Gastrocnemius medialis (tissue), 4 donors: ENCODE data around the gene GALNT18. TPM values are rescaled to one million over a fixed set of nuclear protein-coding genes. Genes with fewer than 3 reads are reported as not detected.
"Not testable (repeated sequence)": the region's sequence is repeated elsewhere in the genome, so short reads cannot be mapped to it uniquely, and the experiment has no call there.

Experiments used
- ATAC-seq, 2 donors: fragments of 150-250 bp; one replicate each; pipeline ENCODE4 v1.9.1; 2016
- DNase-seq, 2 donors: peaks; one replicate each; pipeline ENCODE4 v3.0.0-alpha.2; 2019
- H3K27ac ChIP-seq, 4 donors: fragments of 200-600 bp; sonication (generic); 1 replicate in 1 of 4; 2 replicates in 3 of 4; pipeline ENCODE4 v1.5.1; 2016 to 2018; ENCODE audit warnings: mild to moderate bottlenecking in 2 of 4, moderate library complexity in 1 of 4
- H3K27me3 ChIP-seq, 3 donors: fragments of 200-600 bp; sonication (generic) in 2 of 3; 1 replicate in 1 of 3; 2 replicates in 2 of 3; pipeline versions ENCODE4 v1.5.1 to v1.6.0; 2016 to 2019; ENCODE audit warnings: mild to moderate bottlenecking in 1 of 3, moderate library complexity in 1 of 3
- H3K36me3 ChIP-seq, 2 donors: fragments of 200-600 bp; sonication (generic) in 1 of 2; one replicate each; pipeline ENCODE4 v1.5.1; 2017 to 2018
- H3K4me1 ChIP-seq, 2 donors: fragments of 200-600 bp; sonication (generic) in 1 of 2; one replicate each; pipeline ENCODE4 v1.5.1; 2016 to 2017; ENCODE audit warnings: mild to moderate bottlenecking in 2 of 2
- H3K4me3 ChIP-seq, 4 donors: fragments of 200-600 bp; sonication (generic) in 3 of 4; 1 replicate in 1 of 4; 2 replicates in 3 of 4; pipeline ENCODE4 v1.5.1; 2016 to 2019; ENCODE audit warnings: mild to moderate bottlenecking in 2 of 4
- H3K9me3 ChIP-seq, 3 donors: fragments of 200-600 bp; sonication (generic) in 2 of 3; 1 replicate in 1 of 3; 2 replicates in 2 of 3; pipeline ENCODE4 v1.5.1; 2016 to 2019
- POLR2A ChIP-seq, 2 donors: fragments of 450-650 bp; IDR thresholded peaks; one replicate each; pipeline ENCODE4 v1.6.1; 2017; ENCODE audit warnings: antibody characterized with exemption in 2 of 2, mild to moderate bottlenecking in 2 of 2, moderate library complexity in 2 of 2
- in situ Hi-C, 4 donors: fragments of 200-750 bp; cut with MboI; loops; one replicate each; pipeline versions ENCODE4 v1.15.0 to v1.8.0; 2017; ENCODE audit warnings: low sequenced_read_pairs in 4 of 4
- intact Hi-C: fragments of 100-400 bp; cut with DNase I; formaldehyde crosslinking; loops from one replicate; pipeline ENCODE4 v1.15.1; 2023; ENCODE audit warnings: low total_unique reads
- total RNA-seq, 4 donors: library from RNA; depleted of rRNA; stranded (reverse); fragments of >200 nt; gene quantifications; one replicate each; pipeline versions ENCODE4 v1.1.0 to v1.2.3, GENCODE V29; 2016
- TF ChIP-seq, protein P1 (sequence below), 5 experiments: fragments of 450-650 bp in 3 of 5; fragments of 200-600 bp in 2 of 5; sonication (generic) in 2 of 5; IDR thresholded peaks in 4 of 5; conservative IDR thresholded peaks in 1 of 5; 1 replicate in 4 of 5; 2 replicates in 1 of 5; pipeline ENCODE4 v1.5.1; 2016 to 2019; ENCODE audit warnings: antibody characterized with exemption in 5 of 5, mild to moderate bottlenecking in 3 of 5, moderate library complexity in 3 of 5

The GALNT18 gene
- total RNA-seq, 4 donors from 2014 or later: 10.5 to 29.2 (median 11.2) TPM

DNA sequence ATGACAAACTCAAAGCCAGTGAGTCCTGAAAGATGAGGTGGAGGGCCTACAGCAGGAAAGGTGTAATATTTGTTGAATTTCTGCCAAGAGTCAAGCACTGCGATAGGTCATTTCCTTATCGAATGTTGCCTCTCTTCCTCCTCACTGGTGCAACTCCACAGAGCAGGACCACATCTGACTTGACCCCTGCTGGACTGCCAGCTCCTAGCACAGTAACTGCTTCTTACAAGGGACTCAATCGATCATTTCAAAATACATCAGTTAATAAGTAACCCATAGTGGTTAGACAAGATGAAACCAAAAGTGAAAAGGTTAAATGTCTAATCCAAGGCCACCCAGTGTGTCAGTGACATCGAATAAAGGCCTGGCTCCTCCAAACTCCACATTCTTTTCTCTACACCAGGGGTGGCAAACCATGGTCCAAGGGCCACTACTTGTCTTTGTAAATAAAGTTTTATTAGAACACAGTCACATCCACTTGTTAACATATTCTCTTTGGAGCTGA lies 170.3 kb downstream of the GALNT18 start:
- H3K9me3 ChIP-seq: no peaks in the 10 kb centered on the region
- TF ChIP-seq, protein P1, sequence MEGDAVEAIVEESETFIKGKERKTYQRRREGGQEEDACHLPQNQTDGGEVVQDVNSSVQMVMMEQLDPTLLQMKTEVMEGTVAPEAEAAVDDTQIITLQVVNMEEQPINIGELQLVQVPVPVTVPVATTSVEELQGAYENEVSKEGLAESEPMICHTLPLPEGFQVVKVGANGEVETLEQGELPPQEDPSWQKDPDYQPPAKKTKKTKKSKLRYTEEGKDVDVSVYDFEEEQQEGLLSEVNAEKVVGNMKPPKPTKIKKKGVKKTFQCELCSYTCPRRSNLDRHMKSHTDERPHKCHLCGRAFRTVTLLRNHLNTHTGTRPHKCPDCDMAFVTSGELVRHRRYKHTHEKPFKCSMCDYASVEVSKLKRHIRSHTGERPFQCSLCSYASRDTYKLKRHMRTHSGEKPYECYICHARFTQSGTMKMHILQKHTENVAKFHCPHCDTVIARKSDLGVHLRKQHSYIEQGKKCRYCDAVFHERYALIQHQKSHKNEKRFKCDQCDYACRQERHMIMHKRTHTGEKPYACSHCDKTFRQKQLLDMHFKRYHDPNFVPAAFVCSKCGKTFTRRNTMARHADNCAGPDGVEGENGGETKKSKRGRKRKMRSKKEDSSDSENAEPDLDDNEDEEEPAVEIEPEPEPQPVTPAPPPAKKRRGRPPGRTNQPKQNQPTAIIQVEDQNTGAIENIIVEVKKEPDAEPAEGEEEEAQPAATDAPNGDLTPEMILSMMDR (IDR thresholded peaks at IDR 0.05 in 4 of 5, conservative IDR thresholded peaks at IDR 0.05 in 1 of 5): no peak
- no peak for TF ChIP-seq POLR2A (IDR thresholded peaks at IDR 0.05)
- H3K36me3 ChIP-seq: no peaks in the 10 kb centered on the region
- no peak overlapping the region for H3K4me3 ChIP-seq
- ATAC-seq (no peak), DNase-seq (no peak)
- H3K4me1 ChIP-seq: no peaks in the 10 kb centered on the region
- no peaks in the 10 kb centered on the region for H3K27me3 ChIP-seq
- no peak overlapping the region for H3K27ac ChIP-seq
- in situ Hi-C loops: no loop called here
- intact Hi-C loops: no loop called here

DNA sequence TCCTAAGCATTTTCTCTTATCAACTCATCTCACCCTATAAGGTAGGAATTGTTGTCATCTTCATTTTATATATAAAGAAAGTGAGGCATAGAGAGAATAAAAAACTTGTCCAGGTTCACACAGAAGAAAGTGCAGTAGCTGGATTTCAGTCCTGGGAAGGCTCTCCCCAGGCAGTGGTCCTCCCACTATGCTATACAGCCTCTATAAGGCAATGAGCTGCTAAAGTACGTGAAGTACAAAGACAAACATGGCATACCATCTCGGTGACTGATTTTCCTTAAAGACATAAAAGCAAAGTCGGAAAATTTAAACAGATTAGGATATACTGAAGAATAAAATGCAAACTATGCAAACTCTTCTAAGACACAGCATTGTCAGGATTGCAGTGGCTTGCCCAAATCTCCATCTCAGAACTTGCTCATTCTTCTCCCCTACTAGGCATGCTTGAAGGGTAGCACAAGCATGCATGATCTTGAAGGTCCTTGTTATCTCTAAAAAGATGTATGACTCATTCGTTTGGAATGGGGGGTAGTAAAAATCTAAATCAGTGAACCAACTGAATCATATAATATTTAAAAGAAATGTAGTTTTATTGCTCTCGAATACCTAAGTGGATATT lies 171.0 kb downstream of the GALNT18 start:
- Histone ChIP-seq H3K27me3 (no peaks in the 10 kb centered on the region), H3K4me1 (no peaks in the 10 kb centered on the region), H3K36me3 (no peaks in the 10 kb centered on the region), H3K4me3 (no peak overlapping the region), H3K27ac (no peak overlapping the region), H3K9me3 (no peaks in the 10 kb centered on the region)
- intact Hi-C loops (no loop called here), in situ Hi-C loops (no loop called here)
- TF ChIP-seq, protein P1 (IDR thresholded peaks at IDR 0.05 in 4 of 5, conservative IDR thresholded peaks at IDR 0.05 in 1 of 5): no peak
- TF ChIP-seq POLR2A (IDR thresholded peaks at IDR 0.05): no peak
- ATAC-seq (no peak), DNase-seq (no peak)

DNA sequence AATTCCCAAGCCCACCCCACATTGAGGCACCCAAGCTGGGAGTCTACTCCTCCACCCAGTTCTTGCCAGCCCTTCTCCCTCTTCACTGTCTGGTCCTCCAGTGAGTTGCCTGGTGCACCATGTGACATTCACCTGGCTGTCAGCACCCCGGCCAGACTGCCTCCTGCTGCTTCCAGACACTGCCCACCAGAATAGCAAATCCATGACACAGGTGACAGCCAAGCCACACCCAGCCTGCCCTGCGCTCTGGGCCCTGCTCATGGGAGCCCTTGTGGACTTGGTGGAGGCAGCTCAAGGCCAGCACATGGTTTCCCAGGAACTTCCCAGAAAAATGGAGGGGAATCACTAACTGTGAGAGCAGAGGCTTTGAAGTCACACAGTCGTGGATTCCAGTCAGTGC lies 172.5 kb downstream of the GALNT18 start:
- TF ChIP-seq POLR2A (IDR thresholded peaks at IDR 0.05): no peak
- TF ChIP-seq, protein P1 (IDR thresholded peaks at IDR 0.05 in 4 of 5, conservative IDR thresholded peaks at IDR 0.05 in 1 of 5): no peak
- peaks cover 5 to 10% of the 10 kb centered on the region in 2 donors for H3K4me1 ChIP-seq
- DNase-seq: no peak
- in situ Hi-C loops (no loop called here), intact Hi-C loops (no loop called here)
- H3K27me3 ChIP-seq: no peaks in the 10 kb centered on the region
- H3K9me3 ChIP-seq: no peaks in the 10 kb centered on the region
- H3K27ac ChIP-seq: no peak overlapping the region
- no peak for ATAC-seq
- H3K36me3 ChIP-seq: no peaks in the 10 kb centered on the region
- no peak overlapping the region for H3K4me3 ChIP-seq

DNA sequence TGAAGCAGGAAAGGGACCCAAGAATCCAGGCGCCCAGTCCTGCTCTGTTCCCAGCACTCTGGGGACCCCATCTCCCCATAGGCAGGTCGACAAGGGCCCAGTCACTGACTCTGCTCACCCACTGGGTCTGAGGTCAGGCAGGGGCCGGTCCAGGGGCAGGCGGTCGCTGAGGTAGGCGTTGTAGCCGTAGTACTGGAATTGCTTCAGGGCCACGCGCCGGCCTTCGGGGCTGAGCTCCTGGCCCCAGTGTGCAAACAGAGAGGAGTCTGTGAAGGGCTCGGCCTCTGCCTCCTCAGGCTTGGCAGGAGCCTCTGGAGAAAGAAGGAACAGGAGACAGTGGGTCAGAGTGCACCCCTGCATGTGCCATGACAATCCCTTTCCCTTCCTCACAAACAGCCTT lies 173.2 kb downstream of the GALNT18 start:
- Histone ChIP-seq H3K27me3 (no peaks in the 10 kb centered on the region), H3K9me3 (no peaks in the 10 kb centered on the region), H3K36me3 (no peaks in the 10 kb centered on the region), H3K4me3 (no peak overlapping the region), H3K27ac (no peak overlapping the region), H3K4me1 (peaks cover 10 to 13% of the 10 kb centered on the region in 2 donors)
- in situ Hi-C loops (no loop called here), intact Hi-C loops (no loop called here)
- no peak for ATAC-seq
- TF ChIP-seq, protein P1 (IDR thresholded peaks at IDR 0.05 in 4 of 5, conservative IDR thresholded peaks at IDR 0.05 in 1 of 5): no peak
- no peak for TF ChIP-seq POLR2A (IDR thresholded peaks at IDR 0.05)
- no peak for DNase-seq

DNA sequence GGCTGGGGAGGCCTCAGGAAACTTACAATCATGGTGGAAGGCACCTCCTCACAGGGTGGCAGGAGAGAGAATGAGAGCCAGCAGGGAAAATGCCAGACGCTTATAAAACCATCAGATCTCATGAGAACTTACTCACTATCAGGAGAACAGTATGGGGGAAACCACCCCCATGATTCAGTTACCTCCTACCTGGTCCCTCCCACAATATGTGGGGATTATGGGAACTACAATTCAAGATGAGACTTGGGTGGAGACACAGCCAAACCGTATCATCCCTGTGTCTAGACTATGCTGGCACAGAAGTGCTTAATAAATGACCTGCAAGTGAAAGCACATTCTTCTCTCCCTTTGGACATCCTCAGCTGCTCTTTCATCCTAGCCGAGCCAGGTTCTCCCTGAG lies 174.2 kb downstream of the GALNT18 start:
- in situ Hi-C loops, DNase-seq, H3K9me3 ChIP-seq, H3K36me3 ChIP-seq, H3K4me3 ChIP-seq, H3K27me3 ChIP-seq, H3K27ac ChIP-seq, intact Hi-C loops, ATAC-seq: not testable (repeated sequence)
- H3K4me1 ChIP-seq: peaks cover 10 to 13% of the 10 kb centered on the region in 2 donors
